Left colon (tissue), 2 donors: ENCODE results near the gene HCAR1. TPM values are rescaled to one million over a fixed set of nuclear protein-coding genes. Genes with fewer than 3 reads are reported as not detected.
A peak's percentile ranks its signal among the peaks of the same experiment; 100 is the strongest.
"Not testable (repeated sequence)": the region's sequence is repeated elsewhere in the genome, so short reads cannot be mapped to it uniquely, and the experiment has no call there.

ENCODE experiments used
- ATAC-seq: fragments of 200-7000 bp; cut with Tn5 transposase; one replicate; pipeline ENCODE4 v1.9.1; 2020; ENCODE audit warnings: mild to moderate bottlenecking, moderate library complexity
- DNase-seq, 2 donors: peaks; one replicate each; pipeline ENCODE4 v3.0.0-alpha.2; 2020
- intact Hi-C, 2 donors: fragments of 100-400 bp; cut with DNase I in 1 of 2; cut with micrococcal nuclease in 1 of 2; formaldehyde crosslinking; loops; one replicate each; pipeline versions ENCODE4 v1.11.2 to v1.14.0; 2022; cut with DNase I, micrococcal nuclease
- total RNA-seq, 2 donors: library from RNA; stranded (reverse); fragmentation: NEBNext Ultra II Directional; extraction: Animal tissue kit (Norgen Biotek cat#: 25700); gene quantifications; one replicate each; pipeline ENCODE4 v1.2.1, GENCODE V29; 2021
- donor health status: DM: no; HTN: no; CAD: no.
- donor health status: DM: yes; HTN: yes; CAD: no.

HCAR1 gene
- total RNA-seq, 2 donors from 2014 or later: 0.06 TPM; not detected in 1

GRCh38 chr12:122725452-122726079 is 5.1 kb downstream of the HCAR1 start:
- ATAC-seq: no peak
- intact Hi-C loops: no loop called here
- DNase-seq: no peak

- DNase-seq: no peak
- intact Hi-C loops: no loop called here
- no peak for ATAC-seq
These were observed 5.9 kb downstream of the HCAR1 start for GRCh38 chr12:122724641-122725243.

- DNase-seq: no peak
- intact Hi-C loops: no loop called here
- ATAC-seq: no peak
These were observed 8.3 kb downstream of the HCAR1 start for GRCh38 chr12:122722387-122722786.

GRCh38 chr12:122721057-122721545 is 9.5 kb downstream of the HCAR1 start:
- DNase-seq (no peak), ATAC-seq (peak; percentile 26)
- intact Hi-C loops: no loop called here

- intact Hi-C loops: not testable (repeated sequence)
These were observed 14.0 kb downstream of the HCAR1 start, which contains the start of gene HCAR3 for GRCh38 chr12:122716658-122717057. TSS of gene HCAR3 (minus strand) at chr12:122716811. CDS start at chr12:122716737, 74 bp downstream.

GRCh38 chr12:122715211-122715610 is 15.4 kb downstream of the HCAR1 start:
- DNase-seq, intact Hi-C loops, ATAC-seq: not testable (repeated sequence)

More at GRCh38 chr12:122716658-122717057, 14.0 kb downstream of the HCAR1 start, which contains the start of gene HCAR3:
- not testable (repeated sequence) for DNase-seq, ATAC-seq

GRCh38 chr12:122713491-122714188 is 17.0 kb downstream of the HCAR1 start:
- DNase-seq, intact Hi-C loops, ATAC-seq: not testable (repeated sequence)

GRCh38 chr12:122711266-122711665 is 19.4 kb downstream of the HCAR1 start:
- ATAC-seq, intact Hi-C loops, DNase-seq: not testable (repeated sequence)

- intact Hi-C loops, ATAC-seq, DNase-seq: not testable (repeated sequence)
These were observed 20.3 kb downstream of the HCAR1 start for GRCh38 chr12:122710341-122710740.

- DNase-seq, intact Hi-C loops, ATAC-seq: not testable (repeated sequence)
These were observed 21.4 kb downstream of the HCAR1 start for GRCh38 chr12:122709287-122709686.

GRCh38 chr12:122703841-122704240 is 26.8 kb downstream of the HCAR1 start:
- intact Hi-C loops, DNase-seq, ATAC-seq: not testable (repeated sequence)

- ATAC-seq, intact Hi-C loops, DNase-seq: not testable (repeated sequence)
These were observed 27.6 kb downstream of the HCAR1 start, which contains the start of gene HCAR2 for GRCh38 chr12:122702890-122703611. TSS of gene HCAR2 (minus strand) at chr12:122703357. CDS start at chr12:122703283, 74 bp downstream.

- DNase-seq, ATAC-seq, intact Hi-C loops: not testable (repeated sequence)
These were observed 29.2 kb downstream of the HCAR1 start for GRCh38 chr12:122701481-122701880.

GRCh38 chr12:122700038-122700710 is 30.5 kb downstream of the HCAR1 start:
- intact Hi-C loops, ATAC-seq, DNase-seq: not testable (repeated sequence)

- DNase-seq, intact Hi-C loops, ATAC-seq: not testable (repeated sequence)
These were observed 33.7 kb downstream of the HCAR1 start for GRCh38 chr12:122696922-122697321.

- DNase-seq: no peak
- intact Hi-C loops: no loop called here
- ATAC-seq: no peak
These were observed 39.1 kb downstream of the HCAR1 start for GRCh38 chr12:122691566-122691965.

GRCh38 chr12:122688291-122688690 is 42.4 kb downstream of the HCAR1 start:
- peak; percentile 93 for ATAC-seq
- intact Hi-C loops: no loop called here
- DNase-seq: peak; percentile 5 to 26

- intact Hi-C loops: no loop called here
- peak; percentile 87 for ATAC-seq
These were observed 43.6 kb downstream of the HCAR1 start for GRCh38 chr12:122687086-122687485.

More at GRCh38 chr12:122687086-122687485, 43.6 kb downstream of the HCAR1 start:
- peak; percentile 62 to 71 for DNase-seq
